Mesothelial cell of epicardium (in vitro differentiated cells): ENCODE results near the gene HOXB6. TPM values are rescaled to one million over a fixed set of nuclear protein-coding genes. Genes with fewer than 3 reads are reported as not detected.
A peak's percentile ranks its signal among the peaks of the same experiment; 100 is the strongest.

ENCODE experiments used
- DNase-seq, 2 experiments: peaks; one replicate each; pipeline ENCODE4 v3.0.0; 2021; ENCODE audit warnings: low spot score in 2 of 2; ENCODE audit not compliant: unreplicated experiment in 2 of 2
- H3K27ac Mint-ChIP-seq: 2 replicates; pipeline ENCODE4 v1.8.0; 2021; ENCODE audit warnings: mixed read lengths
- H3K27me3 Mint-ChIP-seq: 2 replicates; pipeline ENCODE4 v1.8.0; 2021; ENCODE audit warnings: low read depth, mixed read lengths
- H3K36me3 Mint-ChIP-seq: 2 replicates; pipeline ENCODE4 v1.8.0; 2021; ENCODE audit warnings: mixed read lengths
- H3K4me1 Mint-ChIP-seq: 2 replicates; pipeline ENCODE4 v1.8.0; 2021; ENCODE audit warnings: mixed read lengths
- H3K4me3 Mint-ChIP-seq: 2 replicates; pipeline ENCODE4 v1.8.0; 2021; ENCODE audit warnings: mild to moderate bottlenecking, moderate library complexity, mixed read lengths
- H3K9me3 Mint-ChIP-seq: 2 replicates; pipeline ENCODE4 v1.8.0; 2021; ENCODE audit warnings: mixed read lengths
- CTCF ChIP-seq: fragments of 200-600 bp; sonication (generic); IDR thresholded peaks from one replicate; pipeline ENCODE4 v1.5.0; 2021; ENCODE audit warnings: antibody characterized with exemption; ENCODE audit not compliant: unreplicated experiment
- total RNA-seq: library from RNA; stranded (reverse); gene quantifications from 3 replicates; pipeline ENCODE4 v1.2.1, GENCODE V29; 2021

HOXB6 gene
- total RNA-seq, 1 donor from 2014 or later, result 59.7 TPM

- peak overlapping the region; percentile 100 for H3K27ac Mint-ChIP-seq
- peaks cover 12% of the 10 kb centered on the region for H3K27me3 Mint-ChIP-seq
- TF ChIP-seq CTCF, result no peak
- H3K9me3 Mint-ChIP-seq, result no peaks in the 10 kb centered on the region
- peaks cover 59% of the 10 kb centered on the region for H3K4me1 Mint-ChIP-seq
- peaks cover 7% of the 10 kb centered on the region for H3K36me3 Mint-ChIP-seq
- peak in 1 of 2 experiments; percentile 52 for DNase-seq
- H3K4me3 Mint-ChIP-seq, result peak overlapping the region; percentile 87
These were observed 7.7 kb upstream of the HOXB6 start for GRCh38 chr17:48612456-48612853.

- H3K4me1 Mint-ChIP-seq, result peaks cover 59% of the 10 kb centered on the region
- DNase-seq, result peak in 1 of 2 experiments; percentile 75
- no peak for TF ChIP-seq CTCF
- peak overlapping the region; percentile 87 for H3K4me3 Mint-ChIP-seq
- H3K27me3 Mint-ChIP-seq, result peaks cover 7% of the 10 kb centered on the region
- peaks cover 12% of the 10 kb centered on the region for H3K36me3 Mint-ChIP-seq
- H3K27ac Mint-ChIP-seq, result peak overlapping the region; percentile 100
- H3K9me3 Mint-ChIP-seq, result no peaks in the 10 kb centered on the region
These were observed 7.1 kb upstream of the HOXB6 start for GRCh38 chr17:48611681-48612455.

GRCh38 chr17:48611213-48611612 lies 6.4 kb upstream of the HOXB6 start:
- peaks cover 3% of the 10 kb centered on the region for H3K27me3 Mint-ChIP-seq
- peaks cover 61% of the 10 kb centered on the region for H3K4me1 Mint-ChIP-seq
- no peaks in the 10 kb centered on the region for H3K9me3 Mint-ChIP-seq
- H3K36me3 Mint-ChIP-seq, result peaks cover 16% of the 10 kb centered on the region
- no peak for TF ChIP-seq CTCF
- peak overlapping the region; percentile 87 for H3K4me3 Mint-ChIP-seq
- DNase-seq, result peak in 1 of 2 experiments; percentile 56
- peak overlapping the region; percentile 100 for H3K27ac Mint-ChIP-seq

- Mint-ChIP-seq H3K27me3 (peaks cover 2% of the 10 kb centered on the region), H3K9me3 (no peaks in the 10 kb centered on the region), H3K36me3 (peaks cover 19% of the 10 kb centered on the region), H3K4me3 (peak within 1 kb of the TSS; percentile 87), H3K27ac (peak within 1 kb of the TSS; percentile 100), H3K4me1 (peaks cover 60% of the 10 kb centered on the region)
- TF ChIP-seq CTCF, result no peak
- DNase-seq, result peak; percentile 85 to 93
These were observed 5.8 kb upstream of the HOXB6 start, which contains the start of gene HOXB7 for GRCh38 chr17:48610282-48611211. Gene HOXB7, minus strand, starts transcription at chr17:48611017. Its CDS starts 99 bp downstream, at chr17:48610918.

- H3K4me1 Mint-ChIP-seq, result peaks cover 60% of the 10 kb centered on the region
- no peaks in the 10 kb centered on the region for H3K9me3 Mint-ChIP-seq
- no peaks in the 10 kb centered on the region for H3K27me3 Mint-ChIP-seq
- TF ChIP-seq CTCF, result no peak
- DNase-seq, result no peak
- peak overlapping the region; percentile 87 for H3K4me3 Mint-ChIP-seq
- peaks cover 20% of the 10 kb centered on the region for H3K36me3 Mint-ChIP-seq
- H3K27ac Mint-ChIP-seq, result peak overlapping the region; percentile 100
These were observed 5.0 kb upstream of the HOXB6 start for GRCh38 chr17:48609759-48610281.
